SJSA1 (cell line): ENCODE measurements around the gene GRIK4. TPM values are rescaled to one million over a fixed set of nuclear protein-coding genes. Genes with fewer than 3 reads are reported as not detected.
"Not testable (repeated sequence)": the region's sequence is repeated elsewhere in the genome, so short reads cannot be mapped to it uniquely, and the experiment has no call there.

ENCODE experiments used
- DNase-seq, 2 experiments: peaks; one replicate each; pipeline ENCODE4 v3.0.0-alpha.2; 2015 to 2020; ENCODE audit warnings: low spot score in 2 of 2, low read depth in 1 of 2
- H3K27ac ChIP-seq: fragments of 250-450 bp; sonication (Bioruptor Pico); 2 replicates; pipeline ENCODE4 v1.5.1; 2020; ENCODE audit warnings: mild to moderate bottlenecking, moderate library complexity
- H3K27me3 ChIP-seq: fragments of 250-450 bp; sonication (Bioruptor Pico); replicated peaks from 2 replicates; pipeline ENCODE4 v1.5.1; 2020; ENCODE audit warnings: mild to moderate bottlenecking, moderate library complexity
- H3K36me3 ChIP-seq: fragments of 250-450 bp; sonication (Bioruptor Pico); 2 replicates; pipeline ENCODE4 v1.5.1; 2020; ENCODE audit warnings: mild to moderate bottlenecking
- H3K4me1 ChIP-seq: fragments of 250-450 bp; sonication (Bioruptor Pico); replicated peaks from 2 replicates; pipeline ENCODE4 v1.6.1; 2021; ENCODE audit warnings: mild to moderate bottlenecking
- H3K4me3 ChIP-seq: fragments of 250-450 bp; sonication (Bioruptor Pico); 2 replicates; pipeline ENCODE4 v1.5.1; 2020; ENCODE audit warnings: mild to moderate bottlenecking
- H3K9me3 ChIP-seq: fragments of 250-450 bp; sonication (Bioruptor Pico); replicated peaks from 2 replicates; pipeline ENCODE4 v1.5.1; 2020; ENCODE audit warnings: mild to moderate bottlenecking
- total RNA-seq: library from RNA; depleted of rRNA; stranded (reverse); fragments of >200 nt; shearing (Covaris generic); gene quantifications from 2 replicates; pipeline ENCODE4 v1.2.3, GENCODE V29; 2014

GRIK4 gene
- total RNA-seq, 1 experiment from 2014 or later = not detected

DNA sequence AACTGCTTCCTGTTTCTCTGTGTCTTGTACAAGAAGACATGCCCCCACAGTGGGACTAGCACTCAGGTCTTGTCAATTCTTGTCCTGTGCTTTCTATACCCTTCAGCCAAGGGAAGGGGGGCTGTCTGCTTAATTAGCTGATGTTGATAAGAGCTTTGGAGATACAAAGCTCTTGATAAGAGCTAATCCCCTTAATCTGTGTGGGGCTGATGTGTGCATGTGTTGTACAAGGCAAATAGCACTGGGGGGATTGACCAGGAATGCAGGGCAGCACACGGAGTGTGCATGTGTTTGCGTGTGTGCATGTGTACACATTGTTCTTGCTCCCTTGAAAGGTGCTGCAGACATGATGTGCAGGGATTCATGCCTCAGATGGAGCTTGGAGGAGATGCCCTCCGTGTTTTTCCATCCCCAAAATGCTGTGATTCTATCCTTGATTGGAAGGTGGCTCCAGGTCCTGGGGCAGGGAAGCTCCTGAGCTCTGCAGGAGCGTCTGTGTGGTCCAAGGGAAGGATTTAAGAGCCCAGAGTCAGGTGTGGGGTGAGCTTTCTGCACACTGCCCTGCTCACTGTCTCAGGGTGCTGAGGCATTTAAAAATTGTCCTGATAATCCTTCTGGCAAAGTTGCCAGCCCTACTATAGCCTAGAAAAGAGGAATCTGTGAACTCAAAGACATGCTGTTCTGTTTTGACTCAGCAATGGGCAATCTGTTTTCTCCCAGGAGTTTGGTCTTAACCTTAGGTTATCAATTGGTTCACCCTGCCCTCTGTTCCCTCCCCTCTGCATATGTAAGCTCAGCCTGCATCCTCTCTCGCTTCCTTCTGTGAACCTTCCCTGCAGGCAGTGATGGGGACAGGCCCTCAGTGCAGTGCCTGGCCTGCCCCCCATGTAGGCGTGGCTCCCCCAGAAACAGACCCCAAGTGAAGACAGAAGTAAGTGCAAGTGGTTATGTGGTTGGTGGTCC is 102.0 kb downstream of the GRIK4 start:
- no peak for DNase-seq
- Histone ChIP-seq H3K9me3 (no peaks in the 10 kb centered on the region), H3K27ac (no peak overlapping the region), H3K27me3 (no peaks in the 10 kb centered on the region), H3K4me1 (no peaks in the 10 kb centered on the region), H3K4me3 (no peak overlapping the region), H3K36me3 (no peaks in the 10 kb centered on the region)

GRCh38 chr11:120615391-120615790 is 103.8 kb downstream of the GRIK4 start:
- Histone ChIP-seq H3K9me3 (no peaks in the 10 kb centered on the region), H3K36me3 (no peaks in the 10 kb centered on the region), H3K4me1 (no peaks in the 10 kb centered on the region), H3K27ac (no peak overlapping the region), H3K4me3 (no peak overlapping the region), H3K27me3 (no peaks in the 10 kb centered on the region)
- DNase-seq = no peak

DNA sequence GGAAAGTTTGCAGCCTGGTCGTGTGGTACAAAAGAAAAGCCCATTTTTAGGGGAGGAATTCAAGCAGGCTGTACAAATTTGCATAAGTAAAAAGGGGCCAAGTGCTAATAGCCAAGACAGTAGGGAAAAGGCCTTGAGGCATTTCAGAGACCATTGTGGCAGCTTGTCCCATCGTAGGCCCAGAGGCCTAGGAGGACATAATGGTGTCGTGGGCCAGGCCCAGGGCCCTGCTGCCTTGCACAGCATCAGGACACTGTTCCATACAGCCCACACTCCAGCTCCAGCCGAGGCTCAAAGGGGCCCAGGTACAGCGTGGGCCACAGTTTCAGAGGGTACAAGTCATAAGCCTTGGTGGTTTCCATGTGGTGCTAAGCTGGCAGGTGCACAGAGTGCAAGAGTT is 106.9 kb downstream of the GRIK4 start:
- Histone ChIP-seq H3K9me3 (no peaks in the 10 kb centered on the region), H3K27ac (no peak overlapping the region), H3K4me3 (no peak overlapping the region), H3K36me3 (no peaks in the 10 kb centered on the region), H3K27me3 (no peaks in the 10 kb centered on the region), H3K4me1 (no peaks in the 10 kb centered on the region)
- no peak for DNase-seq

- H3K4me3 ChIP-seq = no peak overlapping the region
- H3K4me1 ChIP-seq = no peaks in the 10 kb centered on the region
- no peak overlapping the region for H3K27ac ChIP-seq
- no peak for DNase-seq
- H3K9me3 ChIP-seq = no peaks in the 10 kb centered on the region
- no peaks in the 10 kb centered on the region for H3K36me3 ChIP-seq
- no peaks in the 10 kb centered on the region for H3K27me3 ChIP-seq
Observed at GRCh38 chr11:120622189-120622875, 110.8 kb downstream of the GRIK4 start.

DNA sequence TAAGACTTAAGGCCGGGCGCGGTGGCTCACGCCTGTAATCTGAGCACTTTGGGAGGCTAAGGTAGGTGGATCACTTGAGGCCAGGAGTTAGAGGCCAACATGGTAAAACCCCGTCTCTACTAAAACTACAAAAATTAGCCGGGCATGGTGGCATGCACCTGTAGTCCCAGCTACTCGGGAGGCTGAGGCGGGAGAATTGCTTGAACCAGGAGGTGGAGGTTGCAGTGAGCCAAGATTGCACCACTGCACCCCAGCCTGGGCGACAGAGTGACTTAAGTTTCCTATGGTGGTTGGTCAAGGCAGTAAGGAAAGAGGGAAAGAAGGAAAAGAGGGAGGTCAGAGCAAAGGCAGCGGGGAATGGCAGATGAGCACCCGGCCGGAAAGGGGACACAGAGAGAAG is 113.4 kb downstream of the GRIK4 start:
- H3K36me3 ChIP-seq, H3K9me3 ChIP-seq, H3K27ac ChIP-seq, H3K27me3 ChIP-seq, DNase-seq, H3K4me3 ChIP-seq, H3K4me1 ChIP-seq: not testable (repeated sequence)

DNA sequence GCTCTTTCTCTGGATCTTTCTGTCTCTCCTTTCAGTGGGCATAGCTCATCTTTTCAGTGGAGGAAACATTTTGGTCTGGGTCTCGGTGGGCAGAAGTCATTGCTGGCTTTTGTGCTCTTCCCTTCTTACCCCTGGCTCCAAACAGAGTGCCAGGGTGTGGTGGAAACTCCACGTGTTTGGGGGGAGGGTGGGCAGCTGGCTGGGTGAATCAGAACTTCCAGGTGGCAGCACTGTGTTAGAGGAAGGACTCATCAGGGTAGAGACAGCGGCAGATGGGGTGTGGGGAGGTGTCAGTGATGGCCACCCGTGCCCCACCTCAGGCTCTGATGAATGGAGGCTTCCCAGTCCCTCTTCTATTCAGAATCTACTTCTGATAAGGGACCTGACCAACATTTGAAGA is 114.0 kb downstream of the GRIK4 start:
- H3K4me1 ChIP-seq = no peaks in the 10 kb centered on the region
- H3K9me3 ChIP-seq = no peaks in the 10 kb centered on the region
- no peak overlapping the region for H3K4me3 ChIP-seq
- H3K27me3 ChIP-seq = no peaks in the 10 kb centered on the region
- no peak overlapping the region for H3K27ac ChIP-seq
- H3K36me3 ChIP-seq = no peaks in the 10 kb centered on the region
- DNase-seq = no peak

GRCh38 chr11:120626791-120627190 is 115.2 kb downstream of the GRIK4 start:
- H3K4me1 ChIP-seq = no peaks in the 10 kb centered on the region
- no peak for DNase-seq
- no peak overlapping the region for H3K27ac ChIP-seq
- H3K9me3 ChIP-seq = no peaks in the 10 kb centered on the region
- no peaks in the 10 kb centered on the region for H3K27me3 ChIP-seq
- no peak overlapping the region for H3K4me3 ChIP-seq
- H3K36me3 ChIP-seq = no peaks in the 10 kb centered on the region

DNA sequence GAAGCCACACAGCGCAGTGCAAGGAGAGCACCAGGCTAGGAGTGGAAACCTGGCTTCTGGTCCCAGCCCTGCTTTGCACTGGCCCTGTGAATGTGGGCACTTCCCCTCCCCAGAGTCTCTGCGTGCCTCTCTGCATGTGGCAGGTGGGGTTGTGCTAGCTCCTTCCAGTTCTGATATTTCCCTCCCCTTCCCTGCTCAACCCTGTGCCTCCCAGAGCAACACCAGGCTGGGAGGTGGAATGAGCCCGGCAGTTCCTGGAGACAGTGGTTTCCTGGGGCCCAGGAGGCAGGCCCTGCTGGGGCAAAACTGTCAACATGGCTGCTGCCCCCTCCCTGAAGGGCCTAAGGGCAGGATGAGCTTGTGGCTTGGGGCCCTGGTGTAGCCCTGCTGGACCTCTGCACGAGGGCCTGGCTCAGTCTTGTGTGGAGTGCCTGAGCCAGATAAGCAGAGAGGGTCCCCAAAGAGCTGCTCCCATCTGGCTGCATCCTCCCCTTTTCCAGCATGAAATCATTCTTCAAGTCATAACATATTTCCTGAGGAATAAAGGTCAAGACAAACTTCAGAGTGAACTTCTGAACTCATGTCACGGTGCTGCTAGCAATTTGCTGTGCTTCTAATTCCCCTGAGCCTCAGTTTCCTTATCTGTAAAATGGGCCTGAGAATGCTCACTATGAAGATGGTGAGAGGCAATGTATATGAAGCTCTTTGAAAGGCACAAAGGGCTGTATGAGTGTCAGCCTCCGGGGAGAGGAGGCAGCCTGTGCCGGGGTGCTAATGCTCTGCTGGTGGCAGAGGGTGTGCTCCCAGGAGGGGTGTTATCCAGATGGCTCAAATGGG is 116.0 kb downstream of the GRIK4 start:
- no peak overlapping the region for H3K4me3 ChIP-seq
- no peaks in the 10 kb centered on the region for H3K27me3 ChIP-seq
- no peaks in the 10 kb centered on the region for H3K9me3 ChIP-seq
- DNase-seq = no peak
- H3K36me3 ChIP-seq = no peaks in the 10 kb centered on the region
- no peak overlapping the region for H3K27ac ChIP-seq
- H3K4me1 ChIP-seq = no peaks in the 10 kb centered on the region

DNA sequence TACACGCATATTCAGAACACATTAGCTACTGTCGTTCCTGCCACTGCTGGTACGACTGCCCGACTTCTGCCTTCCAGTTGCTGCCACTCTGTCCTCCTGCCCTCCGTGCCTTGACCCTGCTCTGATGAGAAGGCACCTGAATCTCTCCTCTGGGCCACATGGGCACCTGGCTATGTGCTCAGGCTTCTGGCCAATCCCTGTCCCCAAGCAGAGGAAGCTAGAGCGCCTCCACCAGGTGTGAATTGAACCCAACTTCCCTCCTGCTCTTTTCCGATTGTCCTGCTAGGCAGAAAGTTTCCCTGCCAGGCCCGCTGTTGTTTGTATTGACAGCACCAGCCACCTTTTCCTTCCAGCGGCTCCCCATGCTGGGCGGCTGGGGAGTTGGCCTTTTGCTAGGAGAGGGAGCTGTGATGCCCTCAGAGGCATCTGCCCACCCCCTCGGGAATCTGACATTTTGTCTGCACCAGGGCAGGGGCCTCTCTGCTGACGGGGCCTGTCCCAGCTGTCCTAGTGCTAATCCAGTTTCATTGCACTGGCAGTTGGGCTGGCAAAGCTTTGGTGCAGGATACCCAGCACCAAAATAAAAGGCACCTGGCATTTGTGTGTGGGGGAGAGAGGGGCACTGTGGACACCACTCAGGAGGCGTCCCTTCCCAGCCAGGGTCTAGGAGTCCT is 118.0 kb downstream of the GRIK4 start:
- no peaks in the 10 kb centered on the region for H3K27me3 ChIP-seq
- H3K4me1 ChIP-seq = no peaks in the 10 kb centered on the region
- H3K36me3 ChIP-seq = no peaks in the 10 kb centered on the region
- no peak overlapping the region for H3K27ac ChIP-seq
- DNase-seq = no peak
- no peaks in the 10 kb centered on the region for H3K9me3 ChIP-seq
- no peak overlapping the region for H3K4me3 ChIP-seq

DNA sequence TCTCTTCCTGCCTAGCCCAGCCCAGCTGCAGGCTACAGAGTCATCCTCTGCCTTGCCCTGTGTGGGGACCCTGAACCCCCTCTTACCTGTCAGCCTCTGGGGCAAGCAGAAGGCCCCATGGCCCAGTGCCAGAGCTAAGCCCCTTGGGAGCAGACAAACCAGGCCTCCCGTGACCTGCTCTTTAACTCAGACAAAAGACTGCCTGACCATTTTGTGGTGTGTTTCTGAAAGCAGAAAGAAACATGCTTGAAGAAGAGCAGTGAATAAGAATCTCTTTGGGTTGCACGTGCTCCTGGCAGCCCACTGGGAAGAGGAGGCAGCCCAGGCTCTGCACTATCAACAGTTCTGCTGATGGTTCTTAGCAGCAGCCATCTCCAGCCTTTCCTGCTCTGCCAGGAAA is 118.6 kb downstream of the GRIK4 start:
- H3K36me3 ChIP-seq = no peaks in the 10 kb centered on the region
- no peak overlapping the region for H3K4me3 ChIP-seq
- no peak for DNase-seq
- no peaks in the 10 kb centered on the region for H3K27me3 ChIP-seq
- H3K9me3 ChIP-seq = no peaks in the 10 kb centered on the region
- H3K4me1 ChIP-seq = no peaks in the 10 kb centered on the region
- H3K27ac ChIP-seq = no peak overlapping the region

- H3K4me3 ChIP-seq = no peak overlapping the region
- no peak for DNase-seq
Observed at GRCh38 chr11:120632579-120632978, 121.0 kb downstream of the GRIK4 start.

DNA sequence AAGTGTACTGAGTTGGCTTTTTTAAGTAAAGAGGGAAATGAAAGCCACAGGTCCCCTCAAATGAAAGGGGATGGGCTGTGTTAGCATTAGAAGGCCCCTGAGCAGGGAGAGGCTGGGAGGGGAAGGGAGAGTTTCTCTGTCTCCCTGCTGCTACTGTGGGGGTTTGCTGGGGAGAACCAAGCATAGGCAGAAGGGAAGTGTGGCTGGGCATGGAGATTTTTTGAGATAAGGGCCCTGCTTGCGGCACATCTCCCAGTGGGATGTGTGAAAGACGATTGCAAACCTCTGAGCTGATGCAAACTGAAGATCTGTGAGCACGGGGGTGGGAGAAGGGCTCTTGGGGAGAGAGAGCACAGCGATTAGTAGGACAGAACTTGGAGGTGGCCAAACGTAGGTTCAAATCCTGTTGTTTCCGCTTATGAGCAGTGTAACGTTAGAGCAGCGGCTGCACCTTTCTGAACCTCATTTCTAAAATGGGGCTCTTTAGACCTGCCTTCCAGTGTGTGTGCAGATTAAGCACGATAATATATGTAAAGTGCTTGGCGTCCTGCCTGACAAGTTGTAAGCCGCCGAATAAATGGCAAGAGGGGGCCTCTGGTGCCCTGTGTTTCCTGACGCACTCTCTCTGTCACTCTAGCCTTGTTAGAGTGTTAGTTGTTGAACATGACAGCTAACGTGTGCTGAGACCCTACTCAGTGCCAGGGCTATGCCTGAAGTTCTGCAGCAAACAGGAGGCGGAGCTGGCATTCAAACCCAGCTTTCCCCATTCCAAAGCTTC is 122.3 kb downstream of the GRIK4 start:
- no peaks in the 10 kb centered on the region for H3K9me3 ChIP-seq
- no peaks in the 10 kb centered on the region for H3K4me1 ChIP-seq
- H3K4me3 ChIP-seq = no peak overlapping the region
- no peak for DNase-seq
- H3K27me3 ChIP-seq = no peaks in the 10 kb centered on the region
- H3K27ac ChIP-seq = no peak overlapping the region
- H3K36me3 ChIP-seq = no peaks in the 10 kb centered on the region

More at GRCh38 chr11:120632579-120632978, 121.0 kb downstream of the GRIK4 start:
- Histone ChIP-seq H3K4me1 (no peaks in the 10 kb centered on the region), H3K9me3 (no peaks in the 10 kb centered on the region), H3K36me3 (no peaks in the 10 kb centered on the region), H3K27ac (no peak overlapping the region), H3K27me3 (no peaks in the 10 kb centered on the region)

DNA sequence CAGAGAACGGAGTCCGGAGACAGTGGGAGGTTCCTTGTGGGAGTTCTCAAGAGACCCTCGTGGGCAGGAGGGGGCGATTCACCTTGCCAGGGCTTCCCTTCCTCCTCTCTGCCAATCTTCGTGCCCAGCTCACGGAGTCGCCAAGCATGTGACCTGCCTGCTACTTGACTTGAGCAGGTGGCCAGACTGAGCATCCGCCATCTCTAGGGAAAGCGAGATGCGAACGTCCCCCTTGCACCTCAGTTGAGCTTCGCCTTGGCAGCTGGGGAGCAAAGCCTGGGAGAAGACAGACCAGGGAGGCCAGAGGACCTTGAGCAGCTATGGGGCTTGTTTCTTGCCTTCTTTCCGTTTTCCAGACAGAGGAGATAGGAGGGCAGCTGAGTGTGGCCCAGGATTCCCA is 123.2 kb downstream of the GRIK4 start:
- no peaks in the 10 kb centered on the region for H3K9me3 ChIP-seq
- DNase-seq = no peak

More for the DNA sequence above, 123.2 kb downstream of the GRIK4 start:
- Histone ChIP-seq H3K4me3 (no peak overlapping the region), H3K36me3 (no peaks in the 10 kb centered on the region), H3K27me3 (no peaks in the 10 kb centered on the region), H3K27ac (no peak overlapping the region), H3K4me1 (no peaks in the 10 kb centered on the region)
